Testis (tissue), 3 donors: ENCODE results near the gene ELL2. TPM values are rescaled to one million over a fixed set of nuclear protein-coding genes. Genes with fewer than 3 reads are reported as not detected.

ENCODE experiments used
- DNase-seq: peaks from one replicate; pipeline ENCODE4 v3.0.0-alpha.2; 2019
- H3K27ac ChIP-seq, 2 donors: fragments of 200-600 bp; sonication (generic); one replicate each; pipeline ENCODE4 v1.5.1; 2019
- H3K27me3 ChIP-seq: fragments of 200-600 bp; sonication (generic); one replicate; pipeline ENCODE4 v1.5.1; 2019
- H3K36me3 ChIP-seq: fragments of 200-600 bp; sonication (generic); one replicate; pipeline ENCODE4 v1.5.1; 2017; ENCODE audit warnings: low read depth; ENCODE audit errors: missing control alignments
- H3K4me1 ChIP-seq: fragments of 200-600 bp; sonication (generic); one replicate; pipeline ENCODE4 v1.5.1; 2019
- H3K4me3 ChIP-seq, 2 donors: fragments of 200-600 bp; sonication (generic); one replicate each; pipeline ENCODE4 v1.5.1; 2017 to 2019
- H3K9me3 ChIP-seq: fragments of 200-600 bp; sonication (generic); one replicate; pipeline ENCODE4 v1.5.1; 2017
- CTCF ChIP-seq, 3 experiments: fragments of 450-650 bp in 2 of 3; fragments of 200-600 bp in 1 of 3; sonication (generic) in 1 of 3; IDR thresholded peaks; one replicate each; pipeline ENCODE4 v1.5.1; 2016 to 2019; ENCODE audit warnings: antibody characterized with exemption in 3 of 3, mild to moderate bottlenecking in 2 of 3, moderate library complexity in 1 of 3
- POLR2A ChIP-seq: fragments of 450-650 bp; IDR thresholded peaks from one replicate; pipeline ENCODE4 v1.6.1; 2017; ENCODE audit warnings: antibody characterized with exemption, mild to moderate bottlenecking, moderate library complexity
- WGBS, 2 donors: methylation state at CpG; one replicate each; pipeline ENCODE4 v1.1.5; 2018; 5-methylcytosine and 5-hydroxymethylcytosine counted together
- intact Hi-C: fragments of 100-400 bp; cut with DNase I; formaldehyde crosslinking; loops from one replicate; pipeline ENCODE4 v1.15.1; 2023; ENCODE audit warnings: low total_unique reads
- polyA plus RNA-seq: library from polyadenylated mRNA; stranded (reverse); fragments of 350-450 nt; fragmentation: Illumina TruSeq; extraction: RNeasy Lipid Tissue Mini Kit (QIAGEN cat#74804); gene quantifications from one replicate; pipeline ENCODE4 v1.2.3, GENCODE V29; 2014; ENCODE audit warnings: low read depth, low replicate concordance; ENCODE audit not compliant: insufficient read depth
- total RNA-seq, 2 donors: library from RNA; depleted of rRNA; stranded (reverse); fragments of >200 nt; gene quantifications; one replicate each; pipeline ENCODE4 v1.2.3, GENCODE V29; 2016

ELL2 gene
- total and polyA plus RNA-seq, 3 donors from 2014 or later: 32.1 to 87.3 (median 78.9) TPM

DNA sequence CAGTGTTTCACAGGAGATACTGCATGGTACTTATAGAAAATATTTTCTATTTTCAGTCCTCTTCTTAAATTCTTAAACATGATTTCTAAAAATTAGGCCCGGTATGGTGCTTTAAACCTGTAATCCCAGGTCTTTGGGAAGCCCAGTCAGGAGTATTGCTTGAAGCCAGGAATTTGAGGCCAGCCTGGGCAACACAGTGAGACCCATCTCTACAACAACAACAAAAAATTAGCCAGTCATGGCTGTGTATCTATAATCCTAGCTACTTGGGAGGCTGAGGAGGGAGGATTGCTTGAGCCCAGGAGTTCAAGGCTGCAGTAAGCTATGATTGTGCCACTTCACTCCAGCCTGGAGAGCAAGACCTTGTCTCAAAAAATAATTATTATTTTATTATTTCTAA, 23.3 kb downstream of the ELL2 start:
- no peaks in the 10 kb centered on the region for H3K9me3 ChIP-seq
- WGBS, 2 donors: 96 to 100% methylated on average over 1 of the region's 1 CpG
- TF ChIP-seq POLR2A (no peak), CTCF (IDR thresholded peaks at IDR 0.05) (no peak)

DNA sequence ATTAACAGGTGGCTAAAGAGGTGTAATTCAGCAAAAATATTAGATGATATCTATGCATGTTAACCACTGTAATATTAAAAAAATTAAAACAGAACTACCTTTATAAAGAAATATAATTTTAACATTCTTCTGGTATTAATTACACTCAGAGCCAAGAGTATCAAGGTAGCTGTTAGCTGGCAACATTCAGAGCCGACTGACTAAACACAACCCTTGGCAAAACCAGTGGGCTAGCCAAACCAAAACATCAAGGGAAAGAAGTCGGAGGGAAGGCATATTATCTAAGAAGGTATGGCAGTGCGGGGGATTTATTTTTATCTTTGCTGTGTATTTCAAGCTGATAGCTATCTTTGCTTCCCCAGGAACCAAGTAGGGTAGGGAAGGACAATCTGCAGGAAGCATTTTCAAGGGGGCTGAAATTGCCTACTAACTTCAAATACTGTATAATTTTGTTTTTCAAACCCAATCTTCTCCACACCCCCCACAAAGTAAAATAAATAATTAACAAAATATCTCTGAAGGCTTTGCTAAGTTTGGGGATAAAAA, 24.0 kb downstream of the ELL2 start:
- Histone ChIP-seq H3K27me3 (no peaks in the 10 kb centered on the region), H3K4me1 (no peaks in the 10 kb centered on the region), H3K36me3 (no peaks in the 10 kb centered on the region), H3K27ac (no peak overlapping the region), H3K9me3 (no peaks in the 10 kb centered on the region), H3K4me3 (no peak overlapping the region)
- 61 to 88% methylated on average over 3 of the region's 3 CpGs for WGBS, 2 donors
- intact Hi-C loops: no loop called here
- DNase-seq: no peak
- TF ChIP-seq CTCF (IDR thresholded peaks at IDR 0.05) (no peak), POLR2A (no peak)

More for the DNA sequence above, 23.3 kb downstream of the ELL2 start:
- Histone ChIP-seq H3K27ac (no peak overlapping the region), H3K36me3 (no peaks in the 10 kb centered on the region), H3K4me3 (no peak overlapping the region), H3K4me1 (peaks cover under 1% of the 10 kb centered on the region), H3K27me3 (no peaks in the 10 kb centered on the region)
- intact Hi-C loops: no loop called here
- no peak for DNase-seq

DNA sequence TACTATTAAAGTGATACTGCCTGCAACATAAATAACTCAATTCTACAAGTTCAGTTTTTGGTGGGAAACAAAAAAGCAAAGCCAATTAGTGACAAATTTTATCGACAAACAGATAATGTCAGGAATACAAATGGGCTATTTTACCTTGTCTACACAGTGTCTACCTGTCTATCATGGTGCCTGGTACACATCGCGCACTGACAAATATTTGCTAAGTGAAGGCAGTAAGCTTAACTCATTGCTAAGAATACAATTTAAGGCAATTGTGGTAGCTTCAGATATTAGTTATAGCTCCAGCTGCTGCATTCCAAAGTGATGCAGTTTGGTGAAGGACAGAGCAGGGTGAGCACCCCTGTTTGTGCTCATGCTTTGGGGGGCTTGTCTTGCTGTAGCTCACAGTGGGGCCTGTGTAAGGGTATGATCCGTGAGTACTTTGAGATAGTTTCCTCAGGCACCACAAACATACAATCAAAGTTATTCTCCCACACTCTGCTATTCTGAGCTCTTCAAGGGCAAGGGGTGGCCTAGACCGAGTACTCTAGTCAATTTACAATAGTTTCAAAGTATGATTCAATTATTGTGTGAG, 24.7 kb downstream of the ELL2 start:
- intact Hi-C loops: no loop called here
- no peak for DNase-seq
- no peaks in the 10 kb centered on the region for H3K27me3 ChIP-seq
- H3K27ac ChIP-seq: no peak overlapping the region
- H3K36me3 ChIP-seq: no peaks in the 10 kb centered on the region
- H3K9me3 ChIP-seq: no peaks in the 10 kb centered on the region
- no peaks in the 10 kb centered on the region for H3K4me1 ChIP-seq
- WGBS, 2 donors: 72 to 75% methylated on average over 5 of the region's 5 CpGs
- H3K4me3 ChIP-seq: no peak overlapping the region
- no peak for TF ChIP-seq POLR2A
- no peak for TF ChIP-seq CTCF (IDR thresholded peaks at IDR 0.05)

DNA sequence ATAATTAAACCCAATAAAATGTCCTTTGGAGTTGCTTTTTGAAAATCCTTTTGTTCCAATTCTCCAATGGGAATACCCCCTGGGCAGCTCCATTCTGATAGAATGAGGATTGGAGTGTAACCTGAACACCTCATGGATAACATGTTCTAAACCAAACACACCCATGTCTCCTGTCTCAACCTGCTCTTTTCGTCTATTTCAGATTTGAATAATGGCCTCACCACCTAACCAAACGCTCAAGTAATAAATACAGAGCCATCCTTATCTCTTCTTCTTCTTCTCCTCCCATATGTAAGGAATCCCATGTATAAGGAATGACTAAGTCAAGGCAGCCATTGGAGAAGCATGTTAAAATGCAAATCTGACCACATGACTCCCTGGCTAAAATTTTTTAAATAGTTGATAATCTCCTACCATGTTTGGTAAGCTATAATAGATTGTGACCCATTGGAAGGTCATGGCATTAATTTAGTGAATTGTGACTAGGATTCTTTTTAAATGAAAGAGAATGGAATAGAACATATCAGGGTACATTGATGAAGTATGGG, 26.0 kb downstream of the ELL2 start:
- WGBS, 2 donors: 87 to 92% methylated on average over 2 of the region's 2 CpGs
- no peak overlapping the region for H3K4me3 ChIP-seq
- intact Hi-C loops: no loop called here
- H3K9me3 ChIP-seq: no peaks in the 10 kb centered on the region
- H3K27me3 ChIP-seq: no peaks in the 10 kb centered on the region
- no peaks in the 10 kb centered on the region for H3K4me1 ChIP-seq
- no peaks in the 10 kb centered on the region for H3K36me3 ChIP-seq
- TF ChIP-seq POLR2A (no peak), CTCF (IDR thresholded peaks at IDR 0.05) (no peak)
- no peak for DNase-seq
- H3K27ac ChIP-seq: no peak overlapping the region
